Left lung (tissue), 10 donors: ENCODE measurements around the gene ATP4B. TPM values are rescaled to one million over a fixed set of nuclear protein-coding genes. Genes with fewer than 3 reads are reported as not detected.

Experiments
- ATAC-seq: fragments of 200-7000 bp; cut with Tn5 transposase; one replicate; pipeline ENCODE4 v1.9.1; 2020; ENCODE audit warnings: moderate library complexity
- DNase-seq, 4 donors: peaks; one replicate each; pipeline ENCODE4 v3.0.0-alpha.2; 2013 to 2020
- H3K27ac ChIP-seq, 2 donors: fragments of 200-600 bp; sonication (generic) in 1 of 2; one replicate each; pipeline versions ENCODE4 v1.5.0 to v1.8.0; 2020 to 2021
- H3K27me3 ChIP-seq, 2 donors: fragments of 200-600 bp; sonication (generic) in 1 of 2; one replicate each; pipeline versions ENCODE4 v1.5.0 to v1.8.0; 2020 to 2021
- H3K36me3 ChIP-seq, 2 donors: fragments of 200-600 bp; sonication (generic) in 1 of 2; one replicate each; pipeline versions ENCODE4 v1.5.0 to v1.8.0; 2020 to 2021
- H3K4me1 ChIP-seq, 2 donors: fragments of 200-600 bp; one replicate each; pipeline ENCODE4 v1.8.0; 2021
- H3K4me3 ChIP-seq, 2 donors: fragments of 200-600 bp; sonication (generic) in 1 of 2; one replicate each; pipeline versions ENCODE4 v1.5.0 to v1.8.0; 2020 to 2021; ENCODE audit warnings: mild to moderate bottlenecking in 1 of 2
- H3K9me3 ChIP-seq, 2 donors: fragments of 200-600 bp; sonication (generic) in 1 of 2; one replicate each; pipeline versions ENCODE4 v1.5.0 to v1.8.0; 2020 to 2021
- intact Hi-C, 2 donors: fragments of 100-400 bp; cut with DNase I; formaldehyde crosslinking; loops; one replicate each; pipeline versions ENCODE4 v1.11.2 to v1.14.2; 2022
- polyA plus RNA-seq, 6 donors: library from polyadenylated mRNA; unstranded; fragments of 120-200 nt; gene quantifications; one replicate each; pipeline ENCODE4 v1.2.1, GENCODE V29; 2013; ENCODE audit not compliant: insufficient read length in 6 of 6
- total RNA-seq, 2 donors: library from RNA; stranded (reverse); fragmentation: NEBNext Ultra II Directional; extraction: Animal tissue kit (Norgen Biotek cat#: 25700); gene quantifications; one replicate each; pipeline ENCODE4 v1.2.1, GENCODE V29; 2021
- TF ChIP-seq, protein P1 (sequence below), 2 donors: fragments of 200-600 bp; sonication (generic) in 1 of 2; IDR thresholded peaks; one replicate each; pipeline versions ENCODE4 v1.5.0 to v1.8.0; 2021; ENCODE audit warnings: antibody characterized with exemption in 2 of 2
- donor health status: DM: no; HTN: yes; CAD: no.
- donor health status: DM: no; HTN: no; CAD: no.

ATP4B gene
- total and polyA plus RNA-seq, 8 donors = 0.28 to 0.58 (median 0.41) TPM; not detected in 5

DNA sequence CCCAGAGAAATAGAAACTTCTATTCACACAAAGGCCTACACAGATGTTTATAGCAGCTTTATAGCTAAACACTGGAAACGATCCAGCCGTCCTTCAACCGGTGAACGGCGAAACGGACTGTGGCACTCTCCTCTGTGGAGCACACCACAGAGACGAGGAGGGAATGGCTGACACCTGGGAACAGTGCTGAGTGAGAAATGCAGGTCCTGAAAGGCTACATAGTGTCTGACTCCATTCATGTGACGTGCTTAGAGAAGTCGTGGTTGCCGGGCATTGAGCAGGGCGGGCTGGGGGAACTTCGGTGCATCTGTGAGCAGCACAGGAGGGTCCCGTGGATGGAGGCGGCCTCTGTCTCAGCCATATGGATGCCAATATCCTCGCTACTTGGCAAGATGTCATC lies 5.9 kb upstream of the ATP4B start:
- intact Hi-C loops = no loop called here
- Histone ChIP-seq H3K4me3 (no peak overlapping the region), H3K27me3 (no peaks in the 10 kb centered on the region), H3K36me3 (no peaks in the 10 kb centered on the region), H3K27ac (no peak overlapping the region), H3K9me3 (peaks cover 0 to 22% of the 10 kb centered on the region in 2 donors), H3K4me1 (no peaks in the 10 kb centered on the region)
- TF ChIP-seq, protein P1, sequence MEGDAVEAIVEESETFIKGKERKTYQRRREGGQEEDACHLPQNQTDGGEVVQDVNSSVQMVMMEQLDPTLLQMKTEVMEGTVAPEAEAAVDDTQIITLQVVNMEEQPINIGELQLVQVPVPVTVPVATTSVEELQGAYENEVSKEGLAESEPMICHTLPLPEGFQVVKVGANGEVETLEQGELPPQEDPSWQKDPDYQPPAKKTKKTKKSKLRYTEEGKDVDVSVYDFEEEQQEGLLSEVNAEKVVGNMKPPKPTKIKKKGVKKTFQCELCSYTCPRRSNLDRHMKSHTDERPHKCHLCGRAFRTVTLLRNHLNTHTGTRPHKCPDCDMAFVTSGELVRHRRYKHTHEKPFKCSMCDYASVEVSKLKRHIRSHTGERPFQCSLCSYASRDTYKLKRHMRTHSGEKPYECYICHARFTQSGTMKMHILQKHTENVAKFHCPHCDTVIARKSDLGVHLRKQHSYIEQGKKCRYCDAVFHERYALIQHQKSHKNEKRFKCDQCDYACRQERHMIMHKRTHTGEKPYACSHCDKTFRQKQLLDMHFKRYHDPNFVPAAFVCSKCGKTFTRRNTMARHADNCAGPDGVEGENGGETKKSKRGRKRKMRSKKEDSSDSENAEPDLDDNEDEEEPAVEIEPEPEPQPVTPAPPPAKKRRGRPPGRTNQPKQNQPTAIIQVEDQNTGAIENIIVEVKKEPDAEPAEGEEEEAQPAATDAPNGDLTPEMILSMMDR (IDR thresholded peaks at IDR 0.05) = no peak
- DNase-seq (peak in 1 of 4 donors; percentile 9), ATAC-seq (no peak)

DNA sequence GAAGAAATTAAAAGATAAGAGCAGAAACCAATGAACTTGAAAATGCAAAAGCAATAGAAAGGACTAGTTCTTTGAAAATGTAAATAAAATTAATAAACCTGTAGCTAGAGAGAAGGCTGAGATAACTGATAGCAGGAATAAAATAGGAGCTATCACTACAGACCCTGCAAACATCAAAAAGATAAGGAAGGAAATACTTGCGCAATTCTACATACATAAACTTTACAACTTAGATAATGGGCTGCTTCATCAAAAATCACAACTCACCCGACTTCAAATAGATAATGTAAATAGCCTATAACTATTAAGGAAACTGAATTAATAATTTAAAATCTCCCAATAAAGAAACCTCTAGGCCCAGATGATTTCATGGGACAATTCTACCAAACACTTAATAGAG lies 3.5 kb upstream of the ATP4B start:
- no peak overlapping the region for H3K27ac ChIP-seq
- intact Hi-C loops = no loop called here
- no peaks in the 10 kb centered on the region for H3K4me1 ChIP-seq
- DNase-seq = no peak
- no peaks in the 10 kb centered on the region for H3K27me3 ChIP-seq
- no peak overlapping the region for H3K4me3 ChIP-seq
- TF ChIP-seq, protein P1 (IDR thresholded peaks at IDR 0.05) = no peak
- H3K36me3 ChIP-seq = no peaks in the 10 kb centered on the region
- H3K9me3 ChIP-seq = peaks cover 0 to 22% of the 10 kb centered on the region in 2 donors
- no peak for ATAC-seq

DNA sequence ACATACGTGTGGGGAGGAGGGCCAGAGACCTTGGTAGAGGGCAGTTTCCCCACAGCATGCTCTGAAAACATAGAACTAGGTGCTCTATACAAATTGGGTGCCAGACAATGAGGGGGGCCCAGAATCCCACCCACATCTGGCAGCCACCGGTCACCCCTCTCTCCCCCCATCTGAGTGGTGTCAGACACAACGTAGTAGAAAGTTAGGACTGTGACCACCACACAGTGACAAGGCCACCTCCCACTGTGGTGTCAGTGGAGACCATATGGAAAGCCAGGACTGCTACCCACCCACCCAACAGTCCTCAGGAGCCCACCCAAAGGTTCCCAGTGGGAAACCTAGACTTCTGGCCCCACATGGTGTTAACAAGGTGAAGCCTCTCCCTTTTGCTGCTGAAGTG lies 2.1 kb upstream of the ATP4B start:
- ATAC-seq = no peak
- TF ChIP-seq, protein P1 (IDR thresholded peaks at IDR 0.05) = no peak
- H3K36me3 ChIP-seq = no peaks in the 10 kb centered on the region
- H3K27me3 ChIP-seq = no peaks in the 10 kb centered on the region
- H3K27ac ChIP-seq = no peak overlapping the region
- intact Hi-C loops = no loop called here
- no peak overlapping the region for H3K4me3 ChIP-seq
- no peaks in the 10 kb centered on the region for H3K4me1 ChIP-seq
- peaks cover 0 to 22% of the 10 kb centered on the region in 2 donors for H3K9me3 ChIP-seq
- DNase-seq = peak in 1 of 4 donors; percentile 2

DNA sequence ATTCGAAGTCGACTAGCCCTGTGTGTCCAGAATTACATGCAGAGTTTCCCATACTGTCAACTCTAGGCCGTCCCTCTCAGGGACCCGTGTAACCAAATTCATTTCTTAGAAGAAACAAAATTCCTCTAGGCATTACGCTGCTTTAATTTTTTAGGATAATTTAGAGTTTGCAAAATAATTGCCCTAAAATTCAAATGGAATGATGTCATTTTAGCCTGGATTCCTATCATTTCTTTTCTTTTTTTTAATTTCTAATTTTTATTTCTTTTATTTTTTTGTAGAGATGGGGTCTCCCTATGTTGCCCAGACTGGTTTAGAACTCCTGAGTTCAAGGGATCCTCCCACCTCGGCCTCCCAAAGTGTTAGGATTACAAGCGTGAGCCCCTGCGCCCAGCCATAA lies 1.3 kb upstream of the ATP4B start:
- TF ChIP-seq, protein P1 (IDR thresholded peaks at IDR 0.05) = no peak
- Histone ChIP-seq H3K36me3 (no peaks in the 10 kb centered on the region), H3K9me3 (peaks cover 0 to 22% of the 10 kb centered on the region in 2 donors), H3K4me1 (no peaks in the 10 kb centered on the region), H3K27ac (no peak overlapping the region), H3K4me3 (no peak overlapping the region), H3K27me3 (no peaks in the 10 kb centered on the region)
- no peak for ATAC-seq
- no peak for DNase-seq
- intact Hi-C loops = no loop called here

DNA sequence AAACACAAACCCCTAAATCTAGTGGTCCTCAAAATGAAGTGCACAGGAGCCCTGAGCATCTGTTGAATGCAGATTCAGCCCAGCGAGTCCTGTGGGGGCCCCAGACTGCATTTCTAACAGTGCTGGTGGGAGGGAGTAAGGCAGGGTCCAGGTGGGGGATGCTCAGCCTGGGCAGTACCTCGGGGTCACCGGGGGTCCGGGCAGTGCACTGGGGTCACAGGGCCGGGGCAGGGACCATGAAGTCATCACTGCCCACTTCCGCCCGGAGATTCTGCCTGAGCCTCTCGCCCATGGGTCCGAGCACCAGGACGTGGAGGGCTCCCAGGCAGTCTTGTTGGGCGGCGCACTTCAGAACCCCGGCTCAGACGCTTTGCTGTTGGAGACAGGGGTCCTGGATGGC lies 838 bp upstream of the ATP4B start:
- H3K27me3 ChIP-seq = no peaks in the 10 kb centered on the region
- H3K9me3 ChIP-seq = peaks cover 0 to 22% of the 10 kb centered on the region in 2 donors
- no peak overlapping the region for H3K27ac ChIP-seq
- ATAC-seq = no peak
- H3K4me1 ChIP-seq = no peaks in the 10 kb centered on the region
- peak in 2 of 4 donors; percentile 11 to 58 for DNase-seq
- no peaks in the 10 kb centered on the region for H3K36me3 ChIP-seq
- no peak overlapping the region for H3K4me3 ChIP-seq
- TF ChIP-seq, protein P1 (IDR thresholded peaks at IDR 0.05) = no peak
- intact Hi-C loops = no loop called here
